ENCODE measurements around the gene SH3BP5. TPM values are rescaled to one million over a fixed set of nuclear protein-coding genes. Genes with fewer than 3 reads are reported as not detected.
A peak's percentile ranks its signal among the peaks of the same experiment; 100 is the strongest.

The SH3BP5 gene
- total RNA-seq, 4 donors from 2014 or later, result 12.8 to 64.4 (median 16.0) TPM

DNA sequence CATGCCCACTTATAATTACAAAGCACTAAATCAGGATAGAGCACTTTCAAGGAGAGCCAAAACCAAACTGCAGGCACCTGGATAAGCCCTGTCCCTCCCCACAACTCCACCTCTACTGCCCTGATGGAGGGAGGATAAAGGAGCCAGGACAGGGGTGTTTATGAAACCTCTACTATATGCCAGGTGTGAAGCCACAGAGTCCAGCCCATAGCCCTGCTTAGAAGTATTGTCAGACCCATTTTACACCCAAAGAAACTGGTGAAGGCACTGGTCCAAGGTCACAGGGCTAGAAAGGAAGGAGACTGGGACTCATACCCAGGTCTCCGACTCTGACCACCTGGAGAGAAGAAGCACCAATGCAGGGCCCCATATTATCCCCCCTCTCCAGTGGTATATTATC, 48.7 kb downstream of the SH3BP5 start:
- Histone ChIP-seq H3K4me1 (peaks cover 0 to 12% (median 4%) of the 10 kb centered on the region in 4 donors), H3K36me3 (no peaks in the 10 kb centered on the region), H3K27me3 (no peaks in the 10 kb centered on the region), H3K27ac (no peak overlapping the region), H3K4me3 (no peak overlapping the region), H3K9me3 (no peaks in the 10 kb centered on the region)
- TF ChIP-seq POLR2A (IDR thresholded peaks at IDR 0.05), result no peak
- TF ChIP-seq, protein P1, sequence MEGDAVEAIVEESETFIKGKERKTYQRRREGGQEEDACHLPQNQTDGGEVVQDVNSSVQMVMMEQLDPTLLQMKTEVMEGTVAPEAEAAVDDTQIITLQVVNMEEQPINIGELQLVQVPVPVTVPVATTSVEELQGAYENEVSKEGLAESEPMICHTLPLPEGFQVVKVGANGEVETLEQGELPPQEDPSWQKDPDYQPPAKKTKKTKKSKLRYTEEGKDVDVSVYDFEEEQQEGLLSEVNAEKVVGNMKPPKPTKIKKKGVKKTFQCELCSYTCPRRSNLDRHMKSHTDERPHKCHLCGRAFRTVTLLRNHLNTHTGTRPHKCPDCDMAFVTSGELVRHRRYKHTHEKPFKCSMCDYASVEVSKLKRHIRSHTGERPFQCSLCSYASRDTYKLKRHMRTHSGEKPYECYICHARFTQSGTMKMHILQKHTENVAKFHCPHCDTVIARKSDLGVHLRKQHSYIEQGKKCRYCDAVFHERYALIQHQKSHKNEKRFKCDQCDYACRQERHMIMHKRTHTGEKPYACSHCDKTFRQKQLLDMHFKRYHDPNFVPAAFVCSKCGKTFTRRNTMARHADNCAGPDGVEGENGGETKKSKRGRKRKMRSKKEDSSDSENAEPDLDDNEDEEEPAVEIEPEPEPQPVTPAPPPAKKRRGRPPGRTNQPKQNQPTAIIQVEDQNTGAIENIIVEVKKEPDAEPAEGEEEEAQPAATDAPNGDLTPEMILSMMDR (IDR thresholded peaks at IDR 0.05), result no peak
- DNase-seq, result no peak

- H3K4me1 ChIP-seq, result peaks cover 0 to 12% (median 4%) of the 10 kb centered on the region in 4 donors
- H3K36me3 ChIP-seq, result no peaks in the 10 kb centered on the region
- H3K4me3 ChIP-seq, result no peak overlapping the region
- DNase-seq, result no peak
- TF ChIP-seq, protein P1 (IDR thresholded peaks at IDR 0.05), result no peak
- TF ChIP-seq POLR2A (IDR thresholded peaks at IDR 0.05), result no peak
- no peaks in the 10 kb centered on the region for H3K9me3 ChIP-seq
- no peaks in the 10 kb centered on the region for H3K27me3 ChIP-seq
- H3K27ac ChIP-seq, result no peak overlapping the region
These were observed 50.6 kb downstream of the SH3BP5 start for GRCh38 chr3:15281817-15282216.

DNA sequence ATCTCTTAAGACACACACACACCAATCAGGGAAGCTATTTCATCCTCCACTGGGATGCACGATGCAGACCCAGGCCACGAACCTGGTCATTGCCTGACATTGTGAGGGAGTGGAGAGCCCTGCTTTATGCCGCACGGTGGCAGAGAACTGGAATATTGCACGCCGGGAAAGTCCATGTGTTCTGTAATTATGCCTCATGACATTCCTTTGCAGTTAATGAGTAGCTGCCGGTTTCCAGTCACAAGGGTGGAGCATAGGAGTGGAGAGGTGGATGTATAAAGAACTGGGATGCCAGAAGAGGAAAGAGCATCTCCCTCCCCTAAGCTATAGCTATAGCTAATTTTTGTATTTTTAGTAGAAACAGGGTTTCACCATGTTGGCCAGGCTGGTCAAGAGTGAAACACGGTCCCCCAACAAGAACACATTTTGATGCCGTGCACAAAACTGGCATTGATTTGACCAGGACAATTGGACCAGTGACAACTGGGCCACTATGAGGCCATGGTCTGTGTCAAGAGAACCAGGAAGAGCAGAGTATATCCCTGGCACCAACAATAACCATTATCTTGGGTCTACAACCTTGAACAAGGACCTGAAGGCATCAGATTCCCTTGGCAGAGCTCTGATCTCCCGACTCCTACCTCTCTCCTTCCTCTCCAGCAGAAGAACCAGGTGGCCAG, 51.4 kb downstream of the SH3BP5 start:
- Histone ChIP-seq H3K27ac (no peak overlapping the region), H3K36me3 (no peaks in the 10 kb centered on the region), H3K27me3 (no peaks in the 10 kb centered on the region), H3K4me1 (peaks cover 0 to 12% (median 4%) of the 10 kb centered on the region in 4 donors), H3K4me3 (no peak overlapping the region), H3K9me3 (no peaks in the 10 kb centered on the region)
- DNase-seq, result peak in 1 of 3 donors; percentile 63
- TF ChIP-seq, protein P1 (IDR thresholded peaks at IDR 0.05), result peak in 3 of 6 experiments; percentile 24 to 35 (median 27)
- no peak for TF ChIP-seq POLR2A (IDR thresholded peaks at IDR 0.05)

DNA sequence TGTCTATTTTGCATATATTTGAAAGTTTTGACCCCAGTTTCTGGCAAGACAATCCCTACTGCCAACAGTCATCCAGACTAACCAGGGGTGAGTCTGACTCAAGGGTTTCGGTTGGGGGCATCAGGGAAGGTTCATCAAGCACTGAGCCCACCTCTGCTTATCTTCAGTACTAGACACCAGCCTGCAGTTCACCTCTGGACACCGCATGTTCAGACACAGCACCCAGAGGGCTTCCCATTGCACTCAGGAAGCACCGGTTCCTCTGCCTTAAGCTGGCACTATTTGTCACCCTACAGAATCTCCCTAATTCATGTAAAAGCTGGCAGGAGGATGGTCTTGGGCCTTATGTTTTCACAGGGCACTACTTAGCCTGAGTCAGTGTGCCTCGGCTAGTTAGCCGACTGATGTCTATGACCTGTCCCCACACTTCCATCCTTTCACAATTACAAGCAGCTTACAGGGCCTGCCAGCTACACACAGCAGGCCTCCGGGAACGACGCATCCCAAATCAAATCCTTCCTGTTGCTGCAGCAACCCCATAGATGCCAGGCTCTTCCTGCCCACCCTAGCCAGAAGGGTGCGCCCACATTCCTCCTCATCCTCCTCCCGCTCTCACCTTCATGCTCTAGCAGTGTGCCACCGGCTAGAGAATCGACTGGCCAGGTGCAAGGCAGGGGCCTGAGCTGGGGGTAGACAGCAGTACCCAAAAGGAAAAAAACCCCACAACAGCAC, 52.5 kb downstream of the SH3BP5 start:
- Histone ChIP-seq H3K27ac (no peak overlapping the region), H3K4me3 (no peak overlapping the region), H3K9me3 (no peaks in the 10 kb centered on the region), H3K36me3 (no peaks in the 10 kb centered on the region), H3K4me1 (peaks cover 0 to 12% (median 4%) of the 10 kb centered on the region in 4 donors), H3K27me3 (no peaks in the 10 kb centered on the region)
- DNase-seq, result no peak
- TF ChIP-seq POLR2A (IDR thresholded peaks at IDR 0.05), result no peak
- TF ChIP-seq, protein P1 (IDR thresholded peaks at IDR 0.05), result no peak

DNA sequence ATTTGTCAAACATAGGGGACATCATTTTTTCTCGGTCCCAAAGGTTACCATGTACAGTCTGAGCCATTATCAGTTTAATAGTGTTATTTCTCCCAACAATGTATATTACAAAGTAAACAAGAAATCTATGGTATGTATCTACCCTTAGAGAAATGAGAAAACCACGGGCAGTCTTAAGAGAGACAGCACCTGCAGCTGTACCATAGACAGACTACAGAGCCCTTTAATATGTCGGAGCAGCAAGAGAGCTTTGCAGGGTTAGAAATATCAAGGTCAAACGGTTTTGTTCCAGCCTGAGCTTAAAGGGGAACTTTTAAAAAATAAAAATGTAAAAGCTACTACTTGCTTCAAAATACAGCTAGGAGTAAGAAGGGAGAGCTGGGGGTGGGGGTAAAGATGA, 53.2 kb downstream of the SH3BP5 start:
- Histone ChIP-seq H3K27me3 (no peaks in the 10 kb centered on the region), H3K9me3 (no peaks in the 10 kb centered on the region), H3K4me3 (no peak overlapping the region), H3K4me1 (peaks cover 0 to 8% (median 4%) of the 10 kb centered on the region in 4 donors), H3K36me3 (no peaks in the 10 kb centered on the region), H3K27ac (no peak overlapping the region)
- DNase-seq, result no peak
- TF ChIP-seq, protein P1 (IDR thresholded peaks at IDR 0.05), result no peak
- TF ChIP-seq POLR2A (IDR thresholded peaks at IDR 0.05), result no peak

Data from Peyer's patch (tissue), 4 donors.